OCI-LY7 (cell line): ENCODE data around the gene RGN. TPM values are rescaled to one million over a fixed set of nuclear protein-coding genes. Genes with fewer than 3 reads are reported as not detected.

Experiments
- BruUV-seq: library from RNA; stranded (reverse); fragments of 400-500 nt; replicated peaks from 2 replicates; lab custom pipeline; 2021; lab: Mats Ljungman, UMichigan
- CTCF ChIA-PET: fragments of 300-600 bp; sonication (Branson Sonifier 250); formaldehyde crosslinking; loops from one replicate; lab custom pipeline; 2022; ENCODE audit warnings: antibody characterized with exemption; ENCODE audit not compliant: unreplicated experiment; lab: Charles Lee
- POLR2A ChIA-PET: fragments of 300-600 bp; sonication (Branson Sonifier 250); formaldehyde crosslinking; loops from one replicate; lab custom pipeline; 2022; ENCODE audit warnings: antibody characterized with exemption; lab: Charles Lee
- DNase-seq: peaks from one replicate; pipeline ENCODE4 v3.0.0-alpha.2; 2015; ENCODE audit warnings: low spot score
- H2AFZ ChIP-seq: fragments of 200-600 bp; sonication (generic), shearing (Covaris generic); 2 replicates; pipeline ENCODE4 v1.6.1; 2014; ENCODE audit warnings: mild to moderate bottlenecking, antibody characterized with exemption, low read length, moderate library complexity
- H3K27ac ChIP-seq: fragments of 200-600 bp; sonication (generic); 2 replicates; pipeline ENCODE4 v1.5.1; 2014; ENCODE audit warnings: mixed run types, low read depth, mild to moderate bottlenecking, moderate library complexity, low read length, inconsistent platforms; ENCODE audit not compliant: poor library complexity, severe bottlenecking
- H3K36me3 ChIP-seq: fragments of 200-600 bp; sonication (generic); 2 replicates; pipeline ENCODE4 v1.6.1; 2014; ENCODE audit warnings: mild to moderate bottlenecking, antibody characterized with exemption, low read length, moderate library complexity, mixed read lengths; ENCODE audit not compliant: insufficient read depth
- H3K4me1 ChIP-seq: fragments of 200-600 bp; sonication (generic); 2 replicates; pipeline ENCODE4 v1.5.1; 2014; ENCODE audit warnings: mild to moderate bottlenecking, low read length; ENCODE audit not compliant: insufficient read depth, poor library complexity, severe bottlenecking
- H3K4me2 ChIP-seq: fragments of 200-600 bp; sonication (generic); 2 replicates; pipeline ENCODE4 v1.6.1; 2014; ENCODE audit warnings: mild to moderate bottlenecking, low read length
- H3K4me3 ChIP-seq: fragments of 200-600 bp; sonication (generic); 2 replicates; pipeline ENCODE4 v1.5.1; 2014; ENCODE audit warnings: mild to moderate bottlenecking, low read depth, low read length; ENCODE audit not compliant: poor library complexity, severe bottlenecking
- H3K79me2 ChIP-seq: fragments of 200-600 bp; sonication (generic); 2 replicates; pipeline ENCODE4 v1.6.1; 2016; ENCODE audit warnings: low read depth, mild to moderate bottlenecking, low read length, moderate library complexity, mixed read lengths; ENCODE audit not compliant: insufficient read depth
- H3K9me2 ChIP-seq: fragments of 200-600 bp; sonication (generic); 2 replicates; pipeline ENCODE4 v1.6.1; 2016; ENCODE audit warnings: mild to moderate bottlenecking, low read length, mixed read lengths; ENCODE audit not compliant: insufficient read depth
- H3K9me3 ChIP-seq: fragments of 200-600 bp; sonication (generic); 2 replicates; pipeline ENCODE4 v1.6.1; 2014; ENCODE audit warnings: mild to moderate bottlenecking, mixed run types, low read length, mixed read lengths
- H4K20me1 ChIP-seq: fragments of 200-600 bp; sonication (generic); 2 replicates; pipeline ENCODE4 v1.6.1; 2014; ENCODE audit warnings: mild to moderate bottlenecking, antibody characterized with exemption, low read length, moderate library complexity, mixed read lengths; ENCODE audit not compliant: insufficient read depth
- EZH2phosphoT487 ChIP-seq: fragments of 200-600 bp; sonication (generic); IDR thresholded peaks from 2 replicates; pipeline ENCODE4 v1.6.1; 2018; ENCODE audit warnings: low read depth, borderline replicate concordance, mild to moderate bottlenecking, mixed run types, antibody characterized with exemption, low read length, moderate library complexity, mixed read lengths
- intact Hi-C: fragments of 100-400 bp; cut with micrococcal nuclease; formaldehyde crosslinking; loops from one replicate; pipeline ENCODE4 v1.10.0; 2022; ENCODE audit not compliant: unreplicated experiment
- total RNA-seq, 2 experiments: library from RNA; depleted of rRNA in 1 of 2; stranded (reverse); fragments of >200 nt in 1 of 2; shearing (Covaris generic) in 1 of 2; gene quantifications; 2 replicates each; pipeline ENCODE4 v1.2.3, GENCODE V29; 2014 to 2022
- TF ChIP-seq, protein P1 (sequence below): fragments of 200-600 bp; sonication (generic); conservative IDR thresholded peaks from 2 replicates; pipeline ENCODE4 v1.5.1; 2014; ENCODE audit warnings: mild to moderate bottlenecking, antibody characterized with exemption, low read length, moderate library complexity, mixed read lengths

Gene RGN
- total RNA-seq, 2 experiments from 2014 or later = 0.25 TPM; not detected in 1

DNA sequence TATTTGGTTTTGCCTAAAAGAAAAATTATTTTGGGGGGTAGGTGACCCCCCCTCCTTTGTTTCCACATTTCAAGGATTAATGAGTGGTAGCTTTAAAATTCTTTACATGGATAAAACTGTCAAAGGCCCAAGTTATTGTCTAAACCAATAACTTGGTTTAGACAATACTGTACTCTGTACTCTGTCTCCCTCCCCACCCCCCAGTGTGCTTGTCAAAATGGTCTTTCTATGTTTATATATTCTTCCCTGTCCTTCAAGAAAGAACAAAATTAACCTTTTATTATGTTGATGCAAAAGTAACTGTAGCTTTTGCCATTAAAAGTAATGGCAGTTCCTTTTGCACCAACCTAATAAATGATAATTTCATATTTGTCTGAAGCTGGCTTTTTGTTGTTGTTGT, 9.5 kb upstream of the RGN start:
- BruUV-seq = no TSS peak
- ChIA-PET CTCF (no interaction called here), POLR2A (no interaction called here)
- no peak overlapping the region for H3K4me2 ChIP-seq
- no peaks in the 10 kb centered on the region for H4K20me1 ChIP-seq
- H3K79me2 ChIP-seq = no peaks in the 10 kb centered on the region
- intact Hi-C loops = no loop called here
- DNase-seq = no peak
- no peak overlapping the region for H3K4me3 ChIP-seq
- H2AFZ ChIP-seq = no peak overlapping the region
- H3K9me2 ChIP-seq = no peaks in the 10 kb centered on the region
- H3K4me1 ChIP-seq = no peaks in the 10 kb centered on the region
- no peaks in the 10 kb centered on the region for H3K36me3 ChIP-seq
- TF ChIP-seq, protein P1, sequence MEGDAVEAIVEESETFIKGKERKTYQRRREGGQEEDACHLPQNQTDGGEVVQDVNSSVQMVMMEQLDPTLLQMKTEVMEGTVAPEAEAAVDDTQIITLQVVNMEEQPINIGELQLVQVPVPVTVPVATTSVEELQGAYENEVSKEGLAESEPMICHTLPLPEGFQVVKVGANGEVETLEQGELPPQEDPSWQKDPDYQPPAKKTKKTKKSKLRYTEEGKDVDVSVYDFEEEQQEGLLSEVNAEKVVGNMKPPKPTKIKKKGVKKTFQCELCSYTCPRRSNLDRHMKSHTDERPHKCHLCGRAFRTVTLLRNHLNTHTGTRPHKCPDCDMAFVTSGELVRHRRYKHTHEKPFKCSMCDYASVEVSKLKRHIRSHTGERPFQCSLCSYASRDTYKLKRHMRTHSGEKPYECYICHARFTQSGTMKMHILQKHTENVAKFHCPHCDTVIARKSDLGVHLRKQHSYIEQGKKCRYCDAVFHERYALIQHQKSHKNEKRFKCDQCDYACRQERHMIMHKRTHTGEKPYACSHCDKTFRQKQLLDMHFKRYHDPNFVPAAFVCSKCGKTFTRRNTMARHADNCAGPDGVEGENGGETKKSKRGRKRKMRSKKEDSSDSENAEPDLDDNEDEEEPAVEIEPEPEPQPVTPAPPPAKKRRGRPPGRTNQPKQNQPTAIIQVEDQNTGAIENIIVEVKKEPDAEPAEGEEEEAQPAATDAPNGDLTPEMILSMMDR = no peak
- TF ChIP-seq EZH2phosphoT487 = no peak
- no peaks in the 10 kb centered on the region for H3K9me3 ChIP-seq
- no peak overlapping the region for H3K27ac ChIP-seq

DNA sequence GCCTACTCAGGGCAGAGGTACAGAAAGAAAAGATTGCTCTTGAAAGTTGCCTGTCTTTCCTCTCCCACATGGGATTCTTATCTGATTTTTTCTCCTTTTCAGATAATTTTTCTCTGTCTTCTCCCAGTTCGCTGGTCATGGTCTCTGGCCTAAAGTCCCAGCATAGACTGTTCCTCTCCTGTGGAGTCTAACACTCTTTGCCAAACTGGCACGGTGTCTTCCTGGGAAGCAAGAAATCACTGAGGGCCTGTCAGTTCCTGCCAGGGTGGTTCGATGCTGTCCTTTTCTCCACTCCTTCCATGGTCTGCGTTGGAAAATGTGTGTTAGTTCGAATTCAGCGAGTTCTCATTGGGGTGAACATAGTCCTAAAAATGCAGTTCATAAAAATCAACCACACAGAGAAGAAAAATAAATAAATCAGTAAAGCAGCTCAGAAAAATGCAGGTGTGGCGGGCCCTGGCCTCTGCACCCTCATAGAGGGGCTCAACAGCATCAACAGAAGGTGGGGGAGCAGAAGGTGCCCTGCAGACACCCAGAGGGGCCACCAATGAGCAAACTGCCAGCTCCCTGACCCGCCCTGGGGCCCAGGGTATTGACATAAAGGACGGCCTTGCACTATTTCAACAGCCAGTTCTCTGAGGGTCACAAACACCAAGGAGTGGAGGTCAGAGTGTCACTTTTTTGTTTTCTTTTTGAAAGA, 2.1 kb downstream of the RGN start:
- Histone ChIP-seq H2AFZ (no peak overlapping the region), H3K36me3 (no peaks in the 10 kb centered on the region), H3K4me2 (no peak overlapping the region), H3K27ac (no peak overlapping the region), H3K4me1 (no peaks in the 10 kb centered on the region), H3K4me3 (no peak overlapping the region), H3K9me2 (no peaks in the 10 kb centered on the region), H3K9me3 (no peaks in the 10 kb centered on the region), H4K20me1 (no peaks in the 10 kb centered on the region), H3K79me2 (no peaks in the 10 kb centered on the region)
- ChIA-PET CTCF (no interaction called here), POLR2A (no interaction called here)
- DNase-seq = no peak
- intact Hi-C loops = no loop called here
- TF ChIP-seq EZH2phosphoT487 = no peak
- TF ChIP-seq, protein P1 = no peak
- no TSS peak for BruUV-seq

DNA sequence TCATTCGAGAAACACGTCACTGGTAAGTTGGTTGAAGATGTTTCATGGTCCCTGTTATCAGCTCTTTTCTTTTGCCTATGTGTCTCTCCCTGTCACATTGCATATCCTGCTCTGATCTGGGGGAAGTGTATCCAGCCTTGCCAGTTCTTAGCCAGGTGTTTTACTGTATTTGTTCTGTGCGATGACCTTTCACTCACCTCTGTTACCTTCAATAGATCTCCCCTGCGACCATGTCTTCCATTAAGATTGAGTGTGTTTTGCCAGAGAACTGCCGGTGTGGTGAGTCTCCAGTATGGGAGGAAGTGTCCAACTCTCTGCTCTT, 2.6 kb downstream of the RGN start:
- no peak overlapping the region for H3K4me3 ChIP-seq
- ChIA-PET POLR2A (interaction anchor here (0.6 kb wide), 1 partner anchor 488 kb away, joined by 7 read pairs; no protein-coding TSS in a partner anchor), CTCF (no interaction called here)
- no TSS peak for BruUV-seq
- no peak for TF ChIP-seq EZH2phosphoT487
- TF ChIP-seq, protein P1 = no peak
- H2AFZ ChIP-seq = no peak overlapping the region
- no peaks in the 10 kb centered on the region for H3K4me1 ChIP-seq
- no peaks in the 10 kb centered on the region for H3K36me3 ChIP-seq
- H3K9me3 ChIP-seq = no peaks in the 10 kb centered on the region
- H4K20me1 ChIP-seq = no peaks in the 10 kb centered on the region
- no peak overlapping the region for H3K4me2 ChIP-seq
- no peaks in the 10 kb centered on the region for H3K9me2 ChIP-seq
- H3K27ac ChIP-seq = no peak overlapping the region
- intact Hi-C loops = no loop called here
- no peak for DNase-seq
- H3K79me2 ChIP-seq = no peaks in the 10 kb centered on the region
